GM12874 (cell line): ENCODE results near the gene RUVBL1.

Experiments
- CTCF ChIP-seq: IDR thresholded peaks from 2 replicates; pipeline ENCODE4 v1.5.1; 2011; ENCODE audit warnings: low read depth, mild to moderate bottlenecking, control low read depth, low read length, moderate library complexity; ENCODE audit not compliant: insufficient read depth

Gene RUVBL1

GRCh38 chr3:128123538-128124368 is at the start of gene RUVBL1:
RUVBL1 (minus strand) TSS chr3:128123812; CDS start chr3:128123724, 88 bp downstream.
- no peak for TF ChIP-seq CTCF

GRCh38 chr3:128173200-128173599 is 49.6 kb upstream of the RUVBL1 start:
- TF ChIP-seq CTCF = no peak

DNA sequence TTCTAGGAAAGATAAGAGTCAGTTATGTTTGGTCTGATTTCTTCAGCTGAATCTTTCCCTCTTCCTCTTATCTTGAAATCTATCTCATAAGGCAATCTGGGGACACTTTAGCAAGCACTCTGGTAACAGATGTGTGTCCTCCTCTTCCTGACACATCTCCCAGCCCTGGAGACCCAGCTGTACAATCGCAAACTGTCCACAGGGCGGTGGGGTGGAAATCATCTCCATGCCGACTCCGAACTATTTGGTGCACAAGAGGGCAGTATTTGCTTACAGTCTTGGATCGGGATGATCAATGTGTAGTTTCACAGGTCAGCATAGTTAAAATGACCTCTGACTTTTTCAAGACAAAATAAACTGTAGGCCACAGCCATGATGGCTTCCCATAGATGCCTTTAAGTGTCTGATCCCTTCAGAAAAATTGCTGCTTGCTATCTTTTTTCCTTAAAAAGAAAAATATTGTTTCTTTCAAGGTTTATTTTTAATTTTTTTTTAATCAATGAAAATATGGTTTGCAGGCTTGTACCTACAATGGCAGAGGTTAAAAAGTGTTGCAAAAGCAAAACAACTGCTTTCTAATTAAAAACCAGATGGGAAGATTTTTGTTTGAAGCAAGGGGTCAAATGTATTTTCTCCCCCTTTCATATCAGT is 47.4 kb upstream of the RUVBL1 start:
- 0 out of 2 replicates have a peak, but pooled peaks have one; percentile 23 for TF ChIP-seq CTCF

DNA sequence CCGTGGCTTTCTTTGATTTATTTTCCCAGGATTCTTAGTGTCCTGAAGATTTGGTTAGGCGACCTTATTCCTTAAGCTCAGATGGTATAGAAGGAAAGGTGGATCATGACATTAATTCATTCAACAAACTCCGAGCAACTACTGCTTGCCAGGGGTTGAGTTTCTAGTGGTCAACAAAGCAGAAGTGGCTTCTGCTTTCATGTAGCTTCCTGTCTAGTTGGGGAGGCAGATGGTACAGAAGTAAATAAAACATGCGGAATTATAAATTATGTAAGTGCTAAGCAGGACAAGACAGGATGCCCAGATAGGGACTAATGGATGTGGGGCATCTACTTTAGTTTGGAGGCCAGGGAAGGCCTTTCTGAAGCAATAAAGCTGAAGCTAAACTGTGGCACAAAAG is 45.2 kb upstream of the RUVBL1 start:
- no peak for TF ChIP-seq CTCF

DNA sequence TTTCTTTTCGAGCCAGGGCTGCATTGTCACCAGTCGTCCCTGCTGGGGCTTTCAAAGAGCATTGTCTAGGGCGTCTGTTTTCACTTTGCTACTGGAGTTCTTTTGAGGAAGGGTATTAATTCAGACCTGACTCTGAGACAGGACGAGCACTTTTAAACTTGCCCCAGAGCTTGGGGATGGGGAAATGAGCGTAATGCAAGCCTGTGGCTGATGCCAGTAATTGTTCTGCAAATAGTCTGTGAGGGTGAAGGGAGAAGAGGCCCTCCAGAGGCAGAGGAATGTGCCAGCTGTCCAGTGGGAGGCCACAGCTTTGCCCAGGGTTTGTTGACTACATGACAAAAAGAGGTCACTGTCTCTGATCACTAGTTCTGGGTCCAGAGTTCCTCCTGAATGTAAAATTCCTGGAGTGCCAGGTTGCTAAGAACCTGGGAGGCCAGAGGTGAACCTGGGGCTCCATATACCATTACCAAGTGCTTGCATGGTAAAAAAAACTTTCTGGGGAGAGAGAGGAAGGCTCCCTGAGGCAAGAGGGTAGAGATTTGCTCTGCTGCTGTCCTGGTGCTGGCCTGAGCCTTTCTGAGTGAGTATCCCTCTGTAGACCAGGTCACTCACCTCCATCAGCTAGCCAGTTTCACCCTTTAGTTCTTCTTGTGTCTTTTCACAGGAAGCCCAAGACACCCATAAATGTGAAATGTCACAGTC is 44.5 kb upstream of the RUVBL1 start:
- no peak for TF ChIP-seq CTCF

DNA sequence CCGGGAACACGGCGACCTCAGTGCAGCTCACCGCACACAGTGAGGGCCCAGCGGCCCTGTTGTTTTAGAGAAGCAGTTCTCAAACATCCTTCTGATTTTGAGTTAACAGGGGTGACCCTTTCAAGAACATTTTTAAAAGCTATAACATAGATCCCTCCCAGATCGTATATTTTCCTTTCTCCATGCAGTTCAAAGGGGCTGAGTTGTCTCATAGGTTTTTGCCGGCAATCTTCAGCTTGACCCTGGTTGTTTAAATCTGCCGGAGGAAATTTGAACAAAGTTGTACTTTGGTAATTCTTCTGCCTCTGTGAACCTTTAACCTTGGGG is 44.0 kb upstream of the RUVBL1 start:
- TF ChIP-seq CTCF = no peak

DNA sequence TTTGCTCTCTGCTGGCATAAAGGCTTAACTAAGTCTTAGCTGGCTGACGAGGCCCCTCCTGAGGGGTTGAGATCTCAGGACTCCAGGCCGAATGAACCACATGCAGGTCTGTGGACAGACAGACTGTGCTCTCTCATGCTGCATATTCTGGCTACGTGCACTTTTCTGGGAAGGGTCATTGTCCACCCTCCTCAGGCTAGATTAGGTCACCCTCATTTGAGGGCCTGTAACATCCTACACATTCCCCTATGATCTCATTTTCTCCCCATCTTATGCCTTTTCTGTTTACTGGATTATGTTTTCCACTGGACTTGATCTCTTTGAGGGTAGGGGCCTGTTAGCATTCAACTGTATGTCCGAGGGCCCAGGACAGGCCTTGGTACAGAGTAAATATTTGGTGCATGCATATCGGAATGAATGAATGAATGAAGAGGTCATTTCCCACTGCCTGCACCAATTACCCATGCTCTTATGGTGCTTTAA is 43.4 kb upstream of the RUVBL1 start:
- no peak for TF ChIP-seq CTCF
